MM.1S (cell line): ENCODE data around the gene TSPAN5.

Experiments used
- DNase-seq: peaks from one replicate; pipeline ENCODE4 v3.0.0-alpha.2; 2015
- H2AFZ ChIP-seq: fragments of 300-600 bp; sonication (generic); 2 replicates; pipeline ENCODE4 v1.6.0; 2016; ENCODE audit warnings: antibody characterized with exemption, low read length
- H3F3A ChIP-seq: fragments of 300-600 bp; sonication (generic); 2 replicates; pipeline ENCODE4 v1.6.1; 2016; ENCODE audit warnings: mild to moderate bottlenecking, antibody characterized with exemption, low read length, moderate library complexity, mixed read lengths; ENCODE audit not compliant: insufficient read depth
- H3K27ac ChIP-seq: fragments of 300-600 bp; sonication (generic); 2 replicates; pipeline ENCODE4 v1.5.1; 2016; ENCODE audit warnings: mild to moderate bottlenecking, low read length
- H3K27me3 ChIP-seq: fragments of 300-600 bp; sonication (generic); replicated peaks from 2 replicates; pipeline ENCODE4 v1.6.0; 2016; ENCODE audit warnings: low read length; ENCODE audit not compliant: insufficient read depth
- H3K36me3 ChIP-seq: fragments of 300-600 bp; sonication (generic); replicated peaks from 2 replicates; pipeline ENCODE4 v1.6.1; 2016; ENCODE audit warnings: mild to moderate bottlenecking, low read length, mixed read lengths; ENCODE audit not compliant: insufficient read depth
- H3K4me1 ChIP-seq: fragments of 300-600 bp; sonication (generic); 2 replicates; pipeline ENCODE4 v1.6.1; 2016; ENCODE audit warnings: low read length, mixed read lengths
- H3K4me2 ChIP-seq: fragments of 300-600 bp; sonication (generic); 2 replicates; pipeline ENCODE4 v1.6.0; 2016; ENCODE audit warnings: low read depth, low read length
- H3K4me3 ChIP-seq: fragments of 300-600 bp; sonication (generic); 2 replicates; pipeline ENCODE4 v1.5.1; 2016; ENCODE audit warnings: low read length, mixed read lengths
- H3K79me2 ChIP-seq: fragments of 300-600 bp; sonication (generic); 2 replicates; pipeline ENCODE4 v1.6.1; 2016; ENCODE audit warnings: mixed run types, low read length, mixed read lengths
- H3K9ac ChIP-seq: fragments of 300-600 bp; sonication (generic); 2 replicates; pipeline ENCODE4 v1.6.1; 2016; ENCODE audit warnings: low read length, mixed read lengths
- H3K9me2 ChIP-seq: fragments of 300-600 bp; sonication (generic); replicated peaks from 2 replicates; pipeline ENCODE4 v1.6.1; 2016; ENCODE audit warnings: mild to moderate bottlenecking, low read length, mixed read lengths; ENCODE audit not compliant: insufficient read depth
- H3K9me3 ChIP-seq: fragments of 300-600 bp; sonication (generic); replicated peaks from 2 replicates; pipeline ENCODE4 v1.6.1; 2016; ENCODE audit warnings: mild to moderate bottlenecking, low read length, mixed read lengths; ENCODE audit not compliant: insufficient read depth
- H4K20me1 ChIP-seq: fragments of 300-600 bp; sonication (generic); 2 replicates; pipeline ENCODE4 v1.6.1; 2016; ENCODE audit warnings: mild to moderate bottlenecking, low read length, moderate library complexity, mixed read lengths; ENCODE audit not compliant: insufficient read depth
- EZH2 ChIP-seq: fragments of 300-600 bp; sonication (generic); optimal IDR thresholded peaks from 2 replicates; pipeline ENCODE3; 2017; ENCODE audit warnings: low read depth, mild to moderate bottlenecking, antibody characterized with exemption, low read length, mixed read lengths
- EZH2phosphoT487 ChIP-seq: fragments of 300-600 bp; sonication (generic); IDR thresholded peaks from 2 replicates; pipeline ENCODE4 v1.6.1; 2018; ENCODE audit warnings: antibody characterized with exemption, low read length
- TF ChIP-seq, protein P1 (sequence below): fragments of 300-600 bp; sonication (generic); IDR thresholded peaks from 2 replicates; pipeline ENCODE4 v1.5.1; 2016; ENCODE audit warnings: antibody characterized with exemption, low read length, mixed read lengths

TSPAN5 gene

DNA sequence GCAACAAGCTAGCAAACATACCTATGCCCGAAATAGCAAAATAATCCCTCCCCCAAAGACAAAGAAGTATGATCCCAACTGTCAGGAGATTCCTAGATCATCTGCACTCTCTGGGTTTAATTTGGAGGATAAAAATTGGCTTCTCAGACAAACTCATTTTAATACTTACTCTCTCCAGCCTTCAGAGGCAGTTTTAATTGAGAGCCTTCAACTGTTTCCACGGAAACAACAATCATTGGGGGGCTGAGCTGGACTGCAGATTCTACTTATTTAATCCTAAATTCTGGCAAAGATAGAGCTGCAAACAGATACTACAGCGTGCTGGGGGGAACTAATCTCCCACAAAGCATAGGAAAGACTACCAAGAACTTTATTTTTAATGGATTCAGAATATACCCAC, 168.2 kb downstream of the TSPAN5 start:
- H4K20me1 ChIP-seq = no peaks in the 10 kb centered on the region
- H3K9me3 ChIP-seq = no peaks in the 10 kb centered on the region
- H3K4me1 ChIP-seq = no peaks in the 10 kb centered on the region
- H3K27me3 ChIP-seq = no peaks in the 10 kb centered on the region
- no peaks in the 10 kb centered on the region for H3K9me2 ChIP-seq
- no peaks in the 10 kb centered on the region for H3F3A ChIP-seq
- no peak overlapping the region for H3K4me2 ChIP-seq
- H3K79me2 ChIP-seq = no peaks in the 10 kb centered on the region
- H3K36me3 ChIP-seq = no peaks in the 10 kb centered on the region
- H3K4me3 ChIP-seq = no peak overlapping the region
- no peak for TF ChIP-seq EZH2phosphoT487
- TF ChIP-seq, protein P1, sequence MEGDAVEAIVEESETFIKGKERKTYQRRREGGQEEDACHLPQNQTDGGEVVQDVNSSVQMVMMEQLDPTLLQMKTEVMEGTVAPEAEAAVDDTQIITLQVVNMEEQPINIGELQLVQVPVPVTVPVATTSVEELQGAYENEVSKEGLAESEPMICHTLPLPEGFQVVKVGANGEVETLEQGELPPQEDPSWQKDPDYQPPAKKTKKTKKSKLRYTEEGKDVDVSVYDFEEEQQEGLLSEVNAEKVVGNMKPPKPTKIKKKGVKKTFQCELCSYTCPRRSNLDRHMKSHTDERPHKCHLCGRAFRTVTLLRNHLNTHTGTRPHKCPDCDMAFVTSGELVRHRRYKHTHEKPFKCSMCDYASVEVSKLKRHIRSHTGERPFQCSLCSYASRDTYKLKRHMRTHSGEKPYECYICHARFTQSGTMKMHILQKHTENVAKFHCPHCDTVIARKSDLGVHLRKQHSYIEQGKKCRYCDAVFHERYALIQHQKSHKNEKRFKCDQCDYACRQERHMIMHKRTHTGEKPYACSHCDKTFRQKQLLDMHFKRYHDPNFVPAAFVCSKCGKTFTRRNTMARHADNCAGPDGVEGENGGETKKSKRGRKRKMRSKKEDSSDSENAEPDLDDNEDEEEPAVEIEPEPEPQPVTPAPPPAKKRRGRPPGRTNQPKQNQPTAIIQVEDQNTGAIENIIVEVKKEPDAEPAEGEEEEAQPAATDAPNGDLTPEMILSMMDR = no peak
- no peak for TF ChIP-seq EZH2
- DNase-seq = no peak
- no peak overlapping the region for H3K27ac ChIP-seq
- no peak overlapping the region for H3K9ac ChIP-seq
- H2AFZ ChIP-seq = no peak overlapping the region

DNA sequence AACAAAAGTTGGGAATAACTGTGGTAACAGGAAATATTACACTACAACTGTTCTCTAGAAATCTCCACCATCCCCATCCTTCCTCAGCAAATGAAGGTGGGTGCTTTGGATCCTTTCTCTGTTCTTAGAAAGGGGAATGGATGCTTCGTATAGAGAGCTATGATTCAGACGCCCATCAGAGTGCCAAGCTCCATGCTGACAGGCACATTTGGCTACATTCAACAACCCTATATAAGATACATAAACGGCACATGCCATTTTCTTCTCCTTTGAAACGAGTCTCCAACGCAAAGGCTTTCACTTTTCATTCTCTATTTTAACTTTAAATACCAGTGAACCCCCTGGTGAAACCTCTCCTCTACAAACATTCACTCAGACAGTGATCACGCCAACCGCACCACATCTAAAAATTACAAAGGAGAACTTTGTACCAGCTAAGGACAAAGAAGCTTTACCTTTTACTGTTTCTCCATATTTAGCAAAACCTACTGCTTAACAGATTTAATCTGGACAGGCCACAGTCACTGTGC, 172.5 kb downstream of the TSPAN5 start:
- Histone ChIP-seq H3K9me2 (no peaks in the 10 kb centered on the region), H3F3A (no peaks in the 10 kb centered on the region), H3K27me3 (no peaks in the 10 kb centered on the region), H4K20me1 (no peaks in the 10 kb centered on the region), H3K9ac (no peak overlapping the region), H3K9me3 (no peaks in the 10 kb centered on the region), H2AFZ (no peak overlapping the region), H3K4me1 (no peaks in the 10 kb centered on the region), H3K27ac (no peak overlapping the region), H3K4me2 (no peak overlapping the region), H3K36me3 (no peaks in the 10 kb centered on the region), H3K4me3 (no peak overlapping the region), H3K79me2 (no peaks in the 10 kb centered on the region)
- no peak for DNase-seq
- TF ChIP-seq EZH2 = no peak
- no peak for TF ChIP-seq EZH2phosphoT487
- TF ChIP-seq, protein P1 = no peak

DNA sequence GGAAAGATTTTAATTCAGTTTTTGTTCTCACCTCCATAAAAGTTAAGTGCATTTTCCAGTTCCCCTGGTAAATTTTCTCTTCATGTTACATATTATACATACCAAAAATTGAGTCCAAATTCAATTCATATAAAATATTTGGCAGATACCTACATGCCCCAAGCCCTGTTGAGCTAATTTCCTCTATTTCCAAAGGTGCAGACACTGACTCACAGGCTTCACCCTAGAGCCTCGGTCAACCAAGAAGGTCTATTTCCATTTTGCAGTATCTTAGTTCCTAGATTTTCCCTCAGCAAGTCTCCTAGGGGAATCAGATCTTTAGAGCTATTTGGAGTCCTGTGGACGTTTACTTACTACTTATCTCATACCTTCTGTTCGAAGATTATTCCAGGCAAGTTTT, 174.4 kb downstream of the TSPAN5 start:
- Histone ChIP-seq H3K79me2 (no peaks in the 10 kb centered on the region), H3K4me1 (no peaks in the 10 kb centered on the region), H3K9ac (no peak overlapping the region), H2AFZ (no peak overlapping the region), H3K4me2 (no peak overlapping the region), H3K9me2 (no peaks in the 10 kb centered on the region), H3K27me3 (no peaks in the 10 kb centered on the region), H3K4me3 (no peak overlapping the region), H3K9me3 (no peaks in the 10 kb centered on the region), H3F3A (no peaks in the 10 kb centered on the region), H4K20me1 (no peaks in the 10 kb centered on the region), H3K36me3 (no peaks in the 10 kb centered on the region), H3K27ac (no peak overlapping the region)
- TF ChIP-seq, protein P1 = no peak
- TF ChIP-seq EZH2phosphoT487 (no peak), EZH2 (no peak)
- DNase-seq = no peak
